Measurements from ENCODE around the gene FOXK1. TPM values are rescaled to one million over a fixed set of nuclear protein-coding genes. Genes with fewer than 3 reads are reported as not detected.

FOXK1 gene
- total and polyA plus RNA-seq, 2 experiments from 2014 or later = 2.3 to 12.7 TPM

- peaks cover 52% of the 10 kb centered on the region for H3K27me3 Mint-ChIP-seq (ENCODE audit: insufficient read depth, low read depth, poor library complexity)
These were observed 33.3 kb downstream of the FOXK1 start for GRCh38 chr7:4715410-4715776.

GRCh38 chr7:4716946-4717795 is 35.1 kb downstream of the FOXK1 start:
- Mint-ChIP-seq H3K27me3 (ENCODE audit: insufficient read depth, low read depth, poor library complexity) (peaks cover 34% of the 10 kb centered on the region), H3K4me3 (no peak overlapping the region), H3K9me3 (peaks cover 13% of the 10 kb centered on the region; the same call in 2 of the 3 replicates), H3K27ac (no peak overlapping the region), H3K4me1 (peaks cover 2% of the 10 kb centered on the region; the same call in 1 of the 3 replicates), H3K36me3 (ENCODE audit: low read depth) (peaks cover 13% of the 10 kb centered on the region; the same call in 2 of the 3 replicates)
- DNase-seq (ENCODE audit: low spot score) = no peak
- no peak overlapping the region for H3K27ac ChIP-seq (ENCODE audit: low read depth)
- H3K36me3 ChIP-seq (ENCODE audit: insufficient read depth) = no peaks in the 10 kb centered on the region
- H3K4me2 ChIP-seq = no peak overlapping the region
- ATAC-seq = no peak
- peaks cover 8% of the 10 kb centered on the region for H3K27me3 ChIP-seq (ENCODE audit: insufficient read depth)
- H3K4me1 ChIP-seq (ENCODE audit: insufficient read depth) = no peaks in the 10 kb centered on the region
- H3K4me3 ChIP-seq = no peak overlapping the region
- peaks cover 22% of the 10 kb centered on the region for H3K79me2 ChIP-seq (replicated peaks; ENCODE audit: insufficient read depth)
- peaks cover 79% of the 10 kb centered on the region for H4K20me1 ChIP-seq (replicated peaks; ENCODE audit: insufficient read depth)
- no peak overlapping the region for H2AFZ ChIP-seq
- H3K9me2 ChIP-seq (ENCODE audit: insufficient read depth) = no peaks in the 10 kb centered on the region
- no peaks in the 10 kb centered on the region for H3F3A ChIP-seq (replicated peaks; ENCODE audit: low read depth)
- TF ChIP-seq CTCF (conservative IDR thresholded peaks at IDR 0.05; ENCODE audit: low read depth in 2 of 2) (no peak), REST (IDR thresholded peaks at IDR 0.05; ENCODE audit: unreplicated experiment) (no peak), STAT1 (IDR thresholded peaks at IDR 0.05; ENCODE audit: unreplicated experiment) (no peak), EZH2 (IDR thresholded peaks at IDR 0.05; ENCODE audit: low read depth, unreplicated experiment) (no peak), POLR2AphosphoS5 (IDR thresholded peaks at IDR 0.05; ENCODE audit: low read depth) (no peak), NANOG (IDR thresholded peaks at IDR 0.05; ENCODE audit: borderline replicate concordance) (no peak), EZH2phosphoT487 (IDR thresholded peaks at IDR 0.05; ENCODE audit: unreplicated experiment) (no peak), ZNF114 (CRISPR knock-in tag; IDR thresholded peaks at IDR 0.05) (no peak), CREB1 (CRISPR knock-in tag; IDR thresholded peaks at IDR 0.05; ENCODE audit: low read depth) (no peak), ETS1 (IDR thresholded peaks at IDR 0.05) (no peak), ZNF331 (CRISPR knock-in tag; IDR thresholded peaks at IDR 0.05; ENCODE audit: low read depth) (no peak)

More at GRCh38 chr7:4715410-4715776, 33.3 kb downstream of the FOXK1 start:
- H4K20me1 ChIP-seq (replicated peaks; ENCODE audit: insufficient read depth) = peaks cover 77% of the 10 kb centered on the region
- H3K4me1 Mint-ChIP-seq = peaks cover 6% of the 10 kb centered on the region; the same call in 1 of the 3 replicates
- no peak overlapping the region for H3K4me3 Mint-ChIP-seq
- no peak overlapping the region for H3K4me2 ChIP-seq
- no peaks in the 10 kb centered on the region for H3K9me2 ChIP-seq (ENCODE audit: insufficient read depth)
- H3K27me3 ChIP-seq (ENCODE audit: insufficient read depth) = peaks cover 25% of the 10 kb centered on the region
- peaks cover 25% of the 10 kb centered on the region for H3K79me2 ChIP-seq (replicated peaks; ENCODE audit: insufficient read depth)
- H3K27ac Mint-ChIP-seq = no peak overlapping the region
- ATAC-seq = no peak
- no peak overlapping the region for H3K4me3 ChIP-seq
- DNase-seq (ENCODE audit: low spot score) = no peak
- H2AFZ ChIP-seq = no peak overlapping the region
- H3K4me1 ChIP-seq (ENCODE audit: insufficient read depth) = no peaks in the 10 kb centered on the region
- H3K36me3 ChIP-seq (ENCODE audit: insufficient read depth) = no peaks in the 10 kb centered on the region
- peaks cover 13% of the 10 kb centered on the region; the same call in 2 of the 3 replicates for H3K36me3 Mint-ChIP-seq (ENCODE audit: low read depth)
- H3F3A ChIP-seq (replicated peaks; ENCODE audit: low read depth) = no peaks in the 10 kb centered on the region
- no peak overlapping the region for H3K27ac ChIP-seq (ENCODE audit: low read depth)
- no peak for TF ChIP-seq ZNF331 (CRISPR knock-in tag; IDR thresholded peaks at IDR 0.05; ENCODE audit: low read depth)
- no peak for TF ChIP-seq STAT1 (IDR thresholded peaks at IDR 0.05; ENCODE audit: unreplicated experiment)
- TF ChIP-seq JUNB (IDR thresholded peaks at IDR 0.05; ENCODE audit: unreplicated experiment) = no peak
- peaks cover 15% of the 10 kb centered on the region; the same call in 2 of the 3 replicates for H3K9me3 Mint-ChIP-seq
